HepG2 (cell line): Measurements from ENCODE around the gene TTC28. TPM values are rescaled to one million over a fixed set of nuclear protein-coding genes. Genes with fewer than 3 reads are reported as not detected.

ENCODE experiments used
- ATF1 ChIP-seq: IDR thresholded peaks from 2 replicates; pipeline ENCODE4 v1.6.1; 2016; ENCODE audit warnings: mild to moderate bottlenecking, control low read depth
- BCL6 ChIP-seq: IDR thresholded peaks from 2 replicates; pipeline ENCODE4 v1.6.1; 2016; ENCODE audit warnings: missing genetic modification reagents, missing compliant biosample characterization
- ELF3 ChIP-seq: IDR thresholded peaks from 2 replicates; pipeline ENCODE4 v1.6.1; 2016; ENCODE audit warnings: missing genetic modification reagents, missing compliant biosample characterization
- FOXA1 ChIP-seq, 2 experiments: fragments of 450-650 bp in 1 of 2; sonication (generic) in 1 of 2; formaldehyde crosslinking in 1 of 2; IDR thresholded peaks; 2 replicates each; pipeline versions ENCODE4 v1.4.0 to v1.6.1; 2016 to 2020; ENCODE audit warnings: missing genetic modification reagents in 1 of 2
- HNF4G ChIP-seq, 2 experiments: sonication (generic) in 1 of 2; formaldehyde crosslinking in 1 of 2; IDR thresholded peaks; 2 replicates each; pipeline versions ENCODE4 v1.4.0 to v1.6.1; 2011 to 2020; ENCODE audit warnings: borderline replicate concordance in 2 of 2, low read depth in 2 of 2, mild to moderate bottlenecking in 2 of 2, low read length in 1 of 2, missing genetic modification reagents in 1 of 2, moderate library complexity in 1 of 2
- IKZF4 ChIP-seq: sonication (generic); formaldehyde crosslinking; IDR thresholded peaks from 2 replicates; pipeline ENCODE4 v1.5.1; 2020; ENCODE audit warnings: borderline replicate concordance, mild to moderate bottlenecking, low read depth, missing genetic modification reagents; ENCODE audit errors: not compliant biosample characterization
- ISL2 ChIP-seq: sonication (generic); formaldehyde crosslinking; IDR thresholded peaks from 2 replicates; pipeline ENCODE4 v1.5.0; 2020; ENCODE audit warnings: missing genetic modification reagents
- JARID2 ChIP-seq: sonication (generic); formaldehyde crosslinking; IDR thresholded peaks from 2 replicates; pipeline ENCODE4 v1.8.1; 2023; ENCODE audit warnings: missing genetic modification reagents, inconsistent platforms; ENCODE audit not compliant: insufficient replicate concordance
- LRRFIP1 ChIP-seq: sonication (generic); formaldehyde crosslinking; conservative IDR thresholded peaks from 2 replicates; pipeline ENCODE4 v1.4.0; 2020; ENCODE audit warnings: missing genetic modification reagents
- MBNL3 ChIP-seq: fragments of 250-450 bp; sonication (Bioruptor Pico); conservative IDR thresholded peaks from 2 replicates; pipeline ENCODE4 v1.8.0; 2022; ENCODE audit warnings: mild to moderate bottlenecking, inconsistent platforms
- MXD3 ChIP-seq: IDR thresholded peaks from 2 replicates; pipeline ENCODE4 v1.6.1; 2016; ENCODE audit warnings: mild to moderate bottlenecking, missing biosample characterization, missing genetic modification reagents
- POGK ChIP-seq: sonication (generic); formaldehyde crosslinking; conservative IDR thresholded peaks from 2 replicates; pipeline ENCODE4 v1.8.0; 2022; ENCODE audit warnings: mild to moderate bottlenecking, moderate library complexity, missing genetic modification reagents
- SOX5 ChIP-seq: IDR thresholded peaks from 2 replicates; pipeline ENCODE4 v1.6.1; 2016; ENCODE audit warnings: borderline replicate concordance
- TBL1XR1 ChIP-seq: fragments of 150-350 bp; IDR thresholded peaks from 2 replicates; pipeline ENCODE4 v1.6.1; 2014; ENCODE audit warnings: borderline replicate concordance, low read length; ENCODE audit not compliant: partially characterized antibody
- TEAD2 ChIP-seq: sonication (generic); formaldehyde crosslinking; IDR thresholded peaks from 2 replicates; pipeline ENCODE4 v1.9.0; 2021; ENCODE audit warnings: missing genetic modification reagents
- TEF ChIP-seq: sonication (generic); formaldehyde crosslinking; IDR thresholded peaks from 2 replicates; pipeline ENCODE4 v1.5.0; 2020; ENCODE audit warnings: missing genetic modification reagents
- ZBTB3 ChIP-seq: sonication (generic); formaldehyde crosslinking; IDR thresholded peaks from 2 replicates; pipeline ENCODE4 v1.4.0; 2020; ENCODE audit warnings: low read depth, mild to moderate bottlenecking, moderate library complexity, missing genetic modification reagents, borderline replicate concordance
- ZBTB8A ChIP-seq: sonication (generic); formaldehyde crosslinking; IDR thresholded peaks from 2 replicates; pipeline ENCODE4 v1.4.0; 2020; ENCODE audit warnings: mild to moderate bottlenecking, low read depth, missing genetic modification reagents, borderline replicate concordance
- ZMYM2 ChIP-seq: sonication (generic); formaldehyde crosslinking; IDR thresholded peaks from 2 replicates; pipeline ENCODE4 v1.8.0; 2022; ENCODE audit warnings: mild to moderate bottlenecking, missing genetic modification reagents
- ZNF496 ChIP-seq: sonication (generic); formaldehyde crosslinking; IDR thresholded peaks from 2 replicates; pipeline ENCODE4 v1.8.1; 2023; ENCODE audit warnings: mild to moderate bottlenecking, moderate library complexity, missing genetic modification reagents; ENCODE audit not compliant: insufficient replicate concordance
- ZNF503 ChIP-seq: sonication (generic); formaldehyde crosslinking; IDR thresholded peaks from 2 replicates; pipeline ENCODE4 v1.4.0; 2020; ENCODE audit warnings: missing genetic modification reagents
- ZNF570 ChIP-seq: sonication (generic); formaldehyde crosslinking; IDR thresholded peaks from 2 replicates; pipeline ENCODE4 v1.4.0; 2020; ENCODE audit warnings: mild to moderate bottlenecking, missing genetic modification reagents, borderline replicate concordance
- polyA plus RNA-seq, 8 experiments: library from polyadenylated mRNA; depleted of rRNA in 3 of 8; stranded (reverse) in 7 of 8; unstranded in 1 of 8; fragments of >200 nt; fragmentation: Illumina TruSeq in 4 of 8; extraction: Trizol in 4 of 8; gene quantifications; 2 replicates each; pipeline versions ENCODE4 v1.2.1 to v1.2.3, GENCODE V29; 2011 to 2016; ENCODE audit warnings: low read depth in 4 of 8, missing spikeins in 1 of 8, mixed read lengths in 1 of 8; ENCODE audit not compliant: insufficient read depth in 1 of 8
- total RNA-seq, 5 experiments: library from RNA; depleted of rRNA; stranded (reverse); fragments of >200 nt; fragmentation: Illumina TruSeq; extraction: Trizol; gene quantifications; 2 replicates each; pipeline ENCODE4 v1.2.3, GENCODE V29; 2016; ENCODE audit warnings: low read depth in 1 of 5

Gene TTC28
- total and polyA plus RNA-seq, 2 of the 13 experiments (the other 11 are each of a cell fraction or from before 2014, with no cell fraction given): 4.2 to 13.1 TPM

- TF ChIP-seq MXD3 (CRISPR knock-in tag): no peak
- TF ChIP-seq ZNF496 (CRISPR knock-in tag): no peak
- peak; percentile 87 for TF ChIP-seq ISL2 (CRISPR knock-in tag)
- no peak for TF ChIP-seq ZBTB3 (CRISPR knock-in tag)
- TF ChIP-seq FOXA1 (IDR thresholded peaks at IDR 0.05): peak; percentile 91
- peak; percentile 81 for TF ChIP-seq FOXA1 (CRISPR knock-in tag; IDR thresholded peaks at IDR 0.05)
- no peak for TF ChIP-seq ZNF570 (CRISPR knock-in tag)
- TF ChIP-seq ELF3 (CRISPR knock-in tag): no peak
- TF ChIP-seq ZBTB8A (CRISPR knock-in tag): no peak
- peak; percentile 76; the same call in 1 of the 2 replicates for TF ChIP-seq ZNF503 (CRISPR knock-in tag)
- peak; percentile 66 for TF ChIP-seq BCL6
- peak; percentile 53 for TF ChIP-seq TBL1XR1
- TF ChIP-seq TEAD2 (CRISPR knock-in tag): no peak
- TF ChIP-seq IKZF4 (CRISPR knock-in tag): no peak
- TF ChIP-seq TEF (CRISPR knock-in tag): no peak
- peak; percentile 57; the same call in 1 of the 2 replicates for TF ChIP-seq HNF4G (IDR thresholded peaks at IDR 0.05; ENCODE audit: borderline replicate concordance, low read depth, low read length)
- no peak for TF ChIP-seq HNF4G (CRISPR knock-in tag; IDR thresholded peaks at IDR 0.05; ENCODE audit: borderline replicate concordance, low read depth)
- TF ChIP-seq ATF1 (CRISPR knock-in tag): no peak
- no peak for TF ChIP-seq POGK
- TF ChIP-seq JARID2 (CRISPR knock-in tag): no peak
- TF ChIP-seq SOX5: peak; percentile 49; the same call in 1 of the 2 replicates
- TF ChIP-seq MBNL3 (CRISPR knock-in tag): no peak
- TF ChIP-seq LRRFIP1 (CRISPR knock-in tag): no peak
- no peak for TF ChIP-seq ZMYM2
Observed at GRCh38 chr22:28366856-28367255, 312.8 kb downstream of the TTC28 start (continued).
